ENCODE data around the gene ARMC8. TPM values are rescaled to one million over a fixed set of nuclear protein-coding genes. Genes with fewer than 3 reads are reported as not detected.

Gene ARMC8
- total and polyA plus RNA-seq, 4 donors: 8.4 to 53.6 (median 22.8) TPM

GRCh38 chr3:138173769-138174420 lies 13.2 kb upstream of the ARMC8 start:
- H3K9ac ChIP-seq (ENCODE audit: low read depth in 1 of 2, low read length in 2 of 2): peak overlapping the region; percentile 71 to 81
- H3K4me1 ChIP-seq (ENCODE audit: control insufficient read depth in 4 of 4, insufficient read depth in 4 of 4, low read length in 3 of 4): peaks cover 4 to 14% (median 7%) of the 10 kb centered on the region in 4 donors
- H3K27ac ChIP-seq (ENCODE audit: low read depth in 1 of 2, low read length in 2 of 2): peak overlapping the region in 1 of 2 donors; percentile 77
- H3K27me3 ChIP-seq (ENCODE audit: control insufficient read depth in 4 of 4, insufficient read depth in 4 of 4, low read length in 3 of 4): no peaks in the 10 kb centered on the region
- TF ChIP-seq, protein P1, sequence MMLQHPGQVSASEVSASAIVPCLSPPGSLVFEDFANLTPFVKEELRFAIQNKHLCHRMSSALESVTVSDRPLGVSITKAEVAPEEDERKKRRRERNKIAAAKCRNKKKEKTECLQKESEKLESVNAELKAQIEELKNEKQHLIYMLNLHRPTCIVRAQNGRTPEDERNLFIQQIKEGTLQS (IDR thresholded peaks at IDR 0.05): no peak
- no peak for TF ChIP-seq CTCF (IDR thresholded peaks at IDR 0.05; ENCODE audit: low read depth, low read length, missing input control)
- H3K36me3 ChIP-seq (ENCODE audit: control insufficient read depth in 4 of 4, insufficient read depth in 3 of 4, low read depth in 1 of 4, low read length in 3 of 4): peaks cover 0 to 7% (median 4%) of the 10 kb centered on the region in 4 donors
- peak overlapping the region; percentile 89 to 97 (median 95) for H3K4me3 ChIP-seq (ENCODE audit: low read depth in 1 of 3, low read length in 3 of 3)
- no peak for DNase-seq (ENCODE audit: low spot score)
- WGBS: 70% methylated on average over 13 of the region's 13 CpGs
- no peaks in the 10 kb centered on the region for H3K9me3 ChIP-seq (ENCODE audit: control insufficient read depth in 4 of 4, low read length in 3 of 4)

DNA sequence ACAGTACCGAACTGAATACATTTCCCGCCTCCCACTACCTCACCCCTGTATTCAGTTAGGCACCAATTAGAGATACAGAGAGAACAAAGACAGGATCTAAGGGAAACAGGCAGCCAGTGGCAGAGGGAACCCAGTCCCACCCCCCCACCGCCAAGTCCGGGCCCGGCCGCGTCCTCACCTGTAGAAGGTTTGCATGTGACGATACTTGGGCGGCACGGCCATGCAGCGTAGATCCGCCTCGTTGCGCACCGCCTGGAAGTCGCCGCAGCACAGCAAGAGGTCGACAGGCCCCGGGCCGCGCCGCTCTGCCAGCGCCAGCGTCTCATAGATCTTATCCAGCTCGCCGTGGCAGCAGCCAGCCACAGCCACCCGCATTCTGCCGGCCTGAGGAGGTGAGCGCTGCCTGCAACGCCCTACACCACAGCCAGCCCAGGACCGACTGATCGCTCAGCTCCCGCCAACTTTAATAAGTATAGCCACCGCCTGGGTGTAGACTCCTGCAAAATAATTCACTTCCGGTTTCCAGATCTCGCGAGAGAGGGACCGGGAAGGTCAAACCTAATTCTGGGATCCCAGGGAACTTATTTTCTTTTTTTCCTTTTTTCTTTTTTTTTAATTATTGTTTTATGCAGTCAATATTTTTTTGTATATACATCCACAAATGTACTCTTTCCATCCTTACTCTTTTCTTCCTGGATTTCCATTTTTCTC lies 12.5 kb upstream of the ARMC8 start, which contains the start of gene DBR1:
DBR1 (minus strand) TSS at position 501 of the 711 bp plus-strand sequence; CDS start at position 375, 126 bp downstream.
- Histone ChIP-seq H3K9ac (ENCODE audit: low read depth in 1 of 2, low read length in 2 of 2) (peak within 1 kb of the TSS; percentile 71 to 81), H3K36me3 (ENCODE audit: control insufficient read depth in 4 of 4, insufficient read depth in 3 of 4, low read depth in 1 of 4, low read length in 3 of 4) (peaks cover 0 to 4% (median 2%) of the 10 kb centered on the region in 4 donors), H3K27me3 (ENCODE audit: control insufficient read depth in 4 of 4, insufficient read depth in 4 of 4, low read length in 3 of 4) (no peaks in the 10 kb centered on the region), H3K9me3 (ENCODE audit: control insufficient read depth in 4 of 4, low read length in 3 of 4) (no peaks in the 10 kb centered on the region), H3K4me3 (ENCODE audit: low read depth in 1 of 3, low read length in 3 of 3) (peak within 1 kb of the TSS; percentile 89 to 97 (median 95)), H3K27ac (ENCODE audit: low read depth in 1 of 2, low read length in 2 of 2) (peak within 1 kb of the TSS; percentile 6 to 77), H3K4me1 (ENCODE audit: control insufficient read depth in 4 of 4, insufficient read depth in 4 of 4, low read length in 3 of 4) (peaks cover 4 to 14% (median 7%) of the 10 kb centered on the region in 4 donors)
- under 1% methylated on average over 38 of the region's 38 CpGs for WGBS
- TF ChIP-seq GABPA (IDR thresholded peaks at IDR 0.05 in 1 of 2, conservative IDR thresholded peaks at IDR 0.05 in 1 of 2) (peak; percentile 62 to 85), YY1 (IDR thresholded peaks at IDR 0.05) (peak; percentile 89), MAX (IDR thresholded peaks at IDR 0.05) (peak; percentile 12), RXRA (IDR thresholded peaks at IDR 0.05) (peak in 1 of 2 donors; percentile 8), SP1 (IDR thresholded peaks at IDR 0.05) (peak; percentile 8), NR2F2 (IDR thresholded peaks at IDR 0.05) (peak; percentile 60), TAF1 (conservative IDR thresholded peaks at IDR 0.05) (peak; percentile 97), REST (IDR thresholded peaks at IDR 0.05) (peak; percentile 57), FOXA1 (IDR thresholded peaks at IDR 0.05) (no peak), HNF4A (conservative IDR thresholded peaks at IDR 0.05) (no peak)
- TF ChIP-seq, protein P2, sequence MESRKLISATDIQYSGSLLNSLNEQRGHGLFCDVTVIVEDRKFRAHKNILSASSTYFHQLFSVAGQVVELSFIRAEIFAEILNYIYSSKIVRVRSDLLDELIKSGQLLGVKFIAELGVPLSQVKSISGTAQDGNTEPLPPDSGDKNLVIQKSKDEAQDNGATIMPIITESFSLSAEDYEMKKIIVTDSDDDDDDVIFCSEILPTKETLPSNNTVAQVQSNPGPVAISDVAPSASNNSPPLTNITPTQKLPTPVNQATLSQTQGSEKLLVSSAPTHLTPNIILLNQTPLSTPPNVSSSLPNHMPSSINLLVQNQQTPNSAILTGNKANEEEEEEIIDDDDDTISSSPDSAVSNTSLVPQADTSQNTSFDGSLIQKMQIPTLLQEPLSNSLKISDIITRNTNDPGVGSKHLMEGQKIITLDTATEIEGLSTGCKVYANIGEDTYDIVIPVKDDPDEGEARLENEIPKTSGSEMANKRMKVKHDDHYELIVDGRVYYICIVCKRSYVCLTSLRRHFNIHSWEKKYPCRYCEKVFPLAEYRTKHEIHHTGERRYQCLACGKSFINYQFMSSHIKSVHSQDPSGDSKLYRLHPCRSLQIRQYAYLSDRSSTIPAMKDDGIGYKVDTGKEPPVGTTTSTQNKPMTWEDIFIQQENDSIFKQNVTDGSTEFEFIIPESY (IDR thresholded peaks at IDR 0.05): peak; percentile 99
- DNase-seq (ENCODE audit: low spot score): peak; percentile 84

Data from liver (tissue), 9 donors.